HepG2 (cell line): Measurements from ENCODE around the gene TEX53.

Experiments
- CBX5 ChIP-seq: sonication (generic); formaldehyde crosslinking; IDR thresholded peaks from 2 replicates; pipeline ENCODE4 v1.4.0; 2020; ENCODE audit warnings: missing genetic modification reagents, borderline replicate concordance
- CEBPG ChIP-seq: IDR thresholded peaks from 2 replicates; pipeline ENCODE4 v1.6.1; 2016
- EED ChIP-seq: sonication (generic); formaldehyde crosslinking; IDR thresholded peaks from 2 replicates; pipeline ENCODE4 v1.5.0; 2020; ENCODE audit warnings: mild to moderate bottlenecking, missing genetic modification reagents
- EP300 ChIP-seq, 3 experiments: sonication (generic) in 1 of 3; formaldehyde crosslinking in 1 of 3; IDR thresholded peaks; 2 replicates each; pipeline versions ENCODE4 v1.5.1 to v1.6.1; 2011 to 2020; ENCODE audit warnings: low read depth in 2 of 3, low read length in 2 of 3, borderline replicate concordance in 1 of 3, improper control_type of control experiment in 1 of 3, mild to moderate bottlenecking in 1 of 3, missing genetic modification reagents in 1 of 3, moderate library complexity in 1 of 3
- ESRRA ChIP-seq: sonication (generic); formaldehyde crosslinking; IDR thresholded peaks from 2 replicates; pipeline ENCODE4 v1.5.1; 2020; ENCODE audit warnings: mild to moderate bottlenecking, low read depth, missing genetic modification reagents
- EZH2 ChIP-seq: conservative IDR thresholded peaks from 2 replicates; pipeline ENCODE4 v1.6.1; 2012; ENCODE audit warnings: mild to moderate bottlenecking, low read depth, low read length, moderate library complexity
- GABPA ChIP-seq, 2 experiments: IDR thresholded peaks; 2 replicates each; pipeline ENCODE4 v1.6.1; 2011 to 2016; ENCODE audit warnings: low read depth in 2 of 2, low read length in 1 of 2, missing biosample characterization in 1 of 2, missing genetic modification characterization in 1 of 2
- HNF4A ChIP-seq: sonication (generic); formaldehyde crosslinking; IDR thresholded peaks from 2 replicates; pipeline ENCODE4 v1.4.0; 2020; ENCODE audit warnings: missing genetic modification reagents
- LRRFIP1 ChIP-seq: sonication (generic); formaldehyde crosslinking; conservative IDR thresholded peaks from 2 replicates; pipeline ENCODE4 v1.4.0; 2020; ENCODE audit warnings: missing genetic modification reagents
- MAFF ChIP-seq: IDR thresholded peaks from 2 replicates; pipeline ENCODE4 v1.6.1; 2011; ENCODE audit warnings: low read depth, low read length, improper control_type of control experiment
- ZNF569 ChIP-seq: sonication (generic); formaldehyde crosslinking; IDR thresholded peaks from 2 replicates; pipeline ENCODE4 v1.5.0; 2020; ENCODE audit warnings: mild to moderate bottlenecking, missing genetic modification reagents, moderate library complexity, borderline replicate concordance
- TF ChIP-seq, protein P1 (sequence below): sonication (generic); formaldehyde crosslinking; IDR thresholded peaks from 2 replicates; pipeline ENCODE4 v1.5.0; 2020; ENCODE audit warnings: mild to moderate bottlenecking, missing genetic modification reagents, moderate library complexity

DNA sequence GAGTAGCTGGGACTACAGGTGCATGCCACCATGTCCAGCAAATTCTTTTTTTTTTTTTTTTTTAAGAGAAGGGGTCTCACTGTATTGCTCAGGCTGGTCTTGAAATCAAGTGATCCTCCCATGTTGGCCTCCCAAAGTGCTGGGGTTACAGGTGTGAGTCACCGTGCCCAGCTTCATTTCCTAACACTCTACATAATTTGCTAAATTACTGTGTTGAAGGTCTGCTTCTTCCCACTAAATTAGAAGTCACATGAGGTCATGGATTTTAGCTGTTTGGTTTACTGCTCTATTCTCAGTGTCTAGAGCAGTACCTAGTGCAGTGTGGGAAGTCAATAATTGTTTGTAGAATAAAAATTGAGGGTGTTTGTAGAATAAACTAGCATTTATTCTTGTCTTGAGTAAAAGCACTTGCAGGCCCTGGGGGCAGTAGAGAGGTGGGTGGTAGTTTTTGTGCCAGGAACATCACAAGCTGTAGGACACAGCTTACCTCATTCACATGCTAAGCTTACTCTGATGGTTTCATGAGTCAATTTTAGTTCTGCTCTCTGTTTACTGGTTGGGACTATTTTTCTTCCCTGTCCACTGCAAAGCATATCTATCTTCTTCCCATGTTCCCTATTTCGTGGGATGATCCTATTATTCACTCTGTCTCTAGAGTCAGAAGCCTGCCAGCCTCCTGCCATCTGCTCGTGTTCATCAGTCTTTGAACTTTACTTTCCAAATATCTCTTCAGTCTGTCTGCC, 17.4 kb upstream of the TEX53 start:
- TF ChIP-seq, protein P1, sequence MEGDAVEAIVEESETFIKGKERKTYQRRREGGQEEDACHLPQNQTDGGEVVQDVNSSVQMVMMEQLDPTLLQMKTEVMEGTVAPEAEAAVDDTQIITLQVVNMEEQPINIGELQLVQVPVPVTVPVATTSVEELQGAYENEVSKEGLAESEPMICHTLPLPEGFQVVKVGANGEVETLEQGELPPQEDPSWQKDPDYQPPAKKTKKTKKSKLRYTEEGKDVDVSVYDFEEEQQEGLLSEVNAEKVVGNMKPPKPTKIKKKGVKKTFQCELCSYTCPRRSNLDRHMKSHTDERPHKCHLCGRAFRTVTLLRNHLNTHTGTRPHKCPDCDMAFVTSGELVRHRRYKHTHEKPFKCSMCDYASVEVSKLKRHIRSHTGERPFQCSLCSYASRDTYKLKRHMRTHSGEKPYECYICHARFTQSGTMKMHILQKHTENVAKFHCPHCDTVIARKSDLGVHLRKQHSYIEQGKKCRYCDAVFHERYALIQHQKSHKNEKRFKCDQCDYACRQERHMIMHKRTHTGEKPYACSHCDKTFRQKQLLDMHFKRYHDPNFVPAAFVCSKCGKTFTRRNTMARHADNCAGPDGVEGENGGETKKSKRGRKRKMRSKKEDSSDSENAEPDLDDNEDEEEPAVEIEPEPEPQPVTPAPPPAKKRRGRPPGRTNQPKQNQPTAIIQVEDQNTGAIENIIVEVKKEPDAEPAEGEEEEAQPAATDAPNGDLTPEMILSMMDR = no peak
- TF ChIP-seq EED (CRISPR knock-in tag) (no peak), GABPA (IDR thresholded peaks at IDR 0.05; ENCODE audit: low read depth, low read length) (no peak), GABPA (CRISPR knock-in tag; IDR thresholded peaks at IDR 0.05; ENCODE audit: low read depth) (no peak), CEBPG (CRISPR knock-in tag) (no peak), ESRRA (no peak), CBX5 (CRISPR knock-in tag) (no peak), ZNF569 (CRISPR knock-in tag) (no peak), HNF4A (CRISPR knock-in tag) (no peak), EP300 (IDR thresholded peaks at IDR 0.05; ENCODE audit: low read depth in 2 of 2, low read length in 2 of 2) (no peak), EP300 (CRISPR knock-in tag; IDR thresholded peaks at IDR 0.05; ENCODE audit: borderline replicate concordance) (no peak), MAFF (no peak), LRRFIP1 (CRISPR knock-in tag) (no peak), EZH2 (no peak)
